Naive B cell (primary cell): ENCODE measurements around the gene MCAT. TPM values are rescaled to one million over a fixed set of nuclear protein-coding genes. Genes with fewer than 3 reads are reported as not detected.

Source experiments
- ATAC-seq, 2 donors: fragments of 150-1000 bp; cut with Tn5 transposase; 2 replicates each; pipeline ENCODE4 v1.10.0; 2021; ENCODE audit warnings: low read depth in 2 of 2, mild to moderate bottlenecking in 2 of 2, moderate library complexity in 2 of 2
- DNase-seq: peaks from one replicate; pipeline ENCODE4 v3.0.0; 2022
- H3K27ac Mint-ChIP-seq, 6 donors: one replicate each; pipeline ENCODE4 v1.8.0; 2020 to 2022; ENCODE audit warnings: mild to moderate bottlenecking in 6 of 6, mixed read lengths in 6 of 6, moderate library complexity in 5 of 6, inconsistent platforms in 2 of 6
- H3K27me3 Mint-ChIP-seq, 3 donors: one replicate each; pipeline ENCODE4 v1.8.0; 2021 to 2022; ENCODE audit warnings: mixed read lengths in 3 of 3, mild to moderate bottlenecking in 1 of 3
- H3K36me3 Mint-ChIP-seq, 2 donors: one replicate each; pipeline ENCODE4 v1.8.0; 2020 to 2022; ENCODE audit warnings: mixed read lengths in 2 of 2, inconsistent platforms in 1 of 2, mild to moderate bottlenecking in 1 of 2
- H3K4me1 Mint-ChIP-seq, 3 donors: one replicate each; pipeline ENCODE4 v1.8.0; 2020 to 2022; ENCODE audit warnings: mixed read lengths in 3 of 3, inconsistent platforms in 1 of 3, mild to moderate bottlenecking in 1 of 3, moderate library complexity in 1 of 3
- H3K4me3 Mint-ChIP-seq, 8 donors: one replicate each; pipeline ENCODE4 v1.8.0; 2020 to 2022; ENCODE audit warnings: mild to moderate bottlenecking in 8 of 8, mixed read lengths in 8 of 8, moderate library complexity in 8 of 8, inconsistent platforms in 2 of 8
- H3K9me3 Mint-ChIP-seq, 7 donors: one replicate each; pipeline ENCODE4 v1.8.0; 2020 to 2022; ENCODE audit warnings: mixed read lengths in 7 of 7, mild to moderate bottlenecking in 5 of 7, inconsistent platforms in 2 of 7, moderate library complexity in 1 of 7
- polyA plus RNA-seq, 6 donors: library from polyadenylated mRNA; unstranded; fragments of 300-500 nt; fragmentation: Illumina TruSeq; gene quantifications; one replicate each; pipeline ENCODE4 v1.2.3, GENCODE V29; 2021; ENCODE audit warnings: low read depth in 6 of 6

MCAT gene
- polyA plus RNA-seq, 6 donors from 2014 or later, result 6.1 to 11.4 (median 7.6) TPM

- H3K4me3 Mint-ChIP-seq, result peak overlapping the region in 1 of 8 donors; percentile 45
- peaks cover 0 to 7% of the 10 kb centered on the region in 2 donors for H3K36me3 Mint-ChIP-seq
- DNase-seq (no peak), ATAC-seq (no peak)
- peaks cover 0 to 9% (median 3%) of the 10 kb centered on the region in 3 donors for H3K4me1 Mint-ChIP-seq
- H3K9me3 Mint-ChIP-seq, result peaks cover 0 to 15% (median 9%) of the 10 kb centered on the region in 7 donors
- H3K27me3 Mint-ChIP-seq, result peaks cover 0 to 26% (median 15%) of the 10 kb centered on the region in 3 donors
- H3K27ac Mint-ChIP-seq, result no peak overlapping the region
These were observed 43.0 kb downstream of the MCAT start for GRCh38 chr22:43100225-43100624.

GRCh38 chr22:43099095-43099494, 44.1 kb downstream of the MCAT start:
- Mint-ChIP-seq H3K9me3 (peaks cover 0 to 15% (median 9%) of the 10 kb centered on the region in 7 donors), H3K27me3 (peaks cover 0 to 20% (median 10%) of the 10 kb centered on the region in 3 donors), H3K36me3 (peaks cover 0 to 7% of the 10 kb centered on the region in 2 donors), H3K4me1 (peaks cover 0 to 8% (median 2%) of the 10 kb centered on the region in 3 donors), H3K4me3 (no peak overlapping the region), H3K27ac (no peak overlapping the region)
- DNase-seq (no peak), ATAC-seq (no peak)

DNA sequence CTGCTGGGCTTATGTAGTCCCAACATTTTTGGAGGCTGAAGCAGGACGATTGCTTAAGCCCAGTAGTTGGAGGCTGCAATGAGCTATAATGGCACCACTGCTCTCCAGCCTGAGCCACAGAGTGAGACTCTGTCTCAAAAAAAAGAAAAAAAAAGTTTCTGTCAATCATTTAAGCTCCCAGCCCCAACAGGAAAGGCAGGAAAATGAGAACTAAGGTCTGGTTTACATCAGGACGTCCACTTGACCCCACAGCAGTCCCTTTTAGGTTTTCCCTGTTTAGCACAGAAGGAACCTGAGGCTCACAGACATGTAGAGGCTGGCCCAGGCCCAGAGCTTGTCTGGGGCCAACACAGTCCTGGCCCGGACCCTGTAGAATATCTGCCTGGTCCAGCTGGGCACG, 44.8 kb downstream of the MCAT start:
- Mint-ChIP-seq H3K27ac (no peak overlapping the region), H3K4me3 (no peak overlapping the region), H3K36me3 (peaks cover 0 to 7% of the 10 kb centered on the region in 2 donors), H3K9me3 (peaks cover 0 to 15% (median 9%) of the 10 kb centered on the region in 7 donors), H3K4me1 (peaks cover 0 to under 1% (median 0%) of the 10 kb centered on the region in 3 donors), H3K27me3 (peaks cover 0 to 13% (median 4%) of the 10 kb centered on the region in 3 donors)
- ATAC-seq (no peak), DNase-seq (no peak)

- ATAC-seq (no peak), DNase-seq (no peak)
- Mint-ChIP-seq H3K4me3 (no peak overlapping the region), H3K27ac (no peak overlapping the region), H3K4me1 (peaks cover 0 to 5% (median 0%) of the 10 kb centered on the region in 3 donors), H3K9me3 (peaks cover 0 to 15% (median 9%) of the 10 kb centered on the region in 7 donors), H3K27me3 (peaks cover 0 to 6% (median 0%) of the 10 kb centered on the region in 3 donors), H3K36me3 (peaks cover 0 to 7% of the 10 kb centered on the region in 2 donors)
These were observed 46.8 kb downstream of the MCAT start for GRCh38 chr22:43096420-43096819.

GRCh38 chr22:43094551-43094950, 48.6 kb downstream of the MCAT start:
- Mint-ChIP-seq H3K27me3 (no peaks in the 10 kb centered on the region), H3K9me3 (peaks cover 0 to 15% (median 9%) of the 10 kb centered on the region in 7 donors)
- no peak for DNase-seq

GRCh38 chr22:43094085-43094484, 49.1 kb downstream of the MCAT start:
- H3K36me3 Mint-ChIP-seq, result peaks cover 0 to 7% of the 10 kb centered on the region in 2 donors
- ATAC-seq (no peak), DNase-seq (no peak)
- H3K4me3 Mint-ChIP-seq, result peak overlapping the region in 1 of 8 donors; percentile 49
- no peak overlapping the region for H3K27ac Mint-ChIP-seq
- H3K9me3 Mint-ChIP-seq, result peaks cover 0 to 15% (median 9%) of the 10 kb centered on the region in 7 donors
- H3K27me3 Mint-ChIP-seq, result no peaks in the 10 kb centered on the region
- H3K4me1 Mint-ChIP-seq, result peaks cover 3 to 11% (median 5%) of the 10 kb centered on the region in 3 donors

More at GRCh38 chr22:43094551-43094950, 48.6 kb downstream of the MCAT start:
- Mint-ChIP-seq H3K4me3 (peak overlapping the region in 1 of 8 donors; percentile 35), H3K36me3 (peaks cover 0 to 7% of the 10 kb centered on the region in 2 donors), H3K4me1 (peaks cover 0 to 11% (median under 1%) of the 10 kb centered on the region in 3 donors), H3K27ac (no peak overlapping the region)
- ATAC-seq, result no peak

GRCh38 chr22:43092085-43092484, 51.1 kb downstream of the MCAT start:
- no peak overlapping the region for H3K27ac Mint-ChIP-seq
- H3K36me3 Mint-ChIP-seq, result peaks cover 0 to 7% of the 10 kb centered on the region in 2 donors
- H3K4me1 Mint-ChIP-seq, result peaks cover 9 to 18% (median 12%) of the 10 kb centered on the region in 3 donors
- H3K4me3 Mint-ChIP-seq, result peak overlapping the region in 1 of 8 donors; percentile 27
- H3K27me3 Mint-ChIP-seq, result no peaks in the 10 kb centered on the region
- DNase-seq, result no peak
- ATAC-seq, result no peak
- peaks cover 0 to 15% (median 9%) of the 10 kb centered on the region in 7 donors for H3K9me3 Mint-ChIP-seq

- Mint-ChIP-seq H3K27ac (peak overlapping the region in 1 of 6 donors; percentile 42), H3K4me1 (peaks cover 12 to 22% (median 17%) of the 10 kb centered on the region in 3 donors), H3K36me3 (peaks cover under 1 to 4% of the 10 kb centered on the region in 2 donors), H3K27me3 (no peaks in the 10 kb centered on the region), H3K9me3 (no peaks in the 10 kb centered on the region), H3K4me3 (peak overlapping the region; percentile 38 to 86 (median 65))
- ATAC-seq (peak; percentile 20 to 23), DNase-seq (peak; percentile 30)
These were observed 52.9 kb downstream of the MCAT start for GRCh38 chr22:43090130-43090789.

- DNase-seq (peak; percentile 84), ATAC-seq (peak; percentile 93 to 94)
- Mint-ChIP-seq H3K4me1 (peaks cover 12 to 22% (median 17%) of the 10 kb centered on the region in 3 donors), H3K9me3 (no peaks in the 10 kb centered on the region), H3K27me3 (no peaks in the 10 kb centered on the region), H3K27ac (peak within 1 kb of the TSS in 5 of 6 donors; percentile 49 to 69 (median 59)), H3K4me3 (peak within 1 kb of the TSS; percentile 87 to 93 (median 88)), H3K36me3 (peaks cover 0 to 6% of the 10 kb centered on the region in 2 donors)
These were observed 54.0 kb downstream of the MCAT start, which contains the start of gene TTLL1 for GRCh38 chr22:43088984-43089717. TSS of gene TTLL1 (minus strand) at chr22:43089391. CDS start at chr22:43075586, 13,805 bp downstream.

DNA sequence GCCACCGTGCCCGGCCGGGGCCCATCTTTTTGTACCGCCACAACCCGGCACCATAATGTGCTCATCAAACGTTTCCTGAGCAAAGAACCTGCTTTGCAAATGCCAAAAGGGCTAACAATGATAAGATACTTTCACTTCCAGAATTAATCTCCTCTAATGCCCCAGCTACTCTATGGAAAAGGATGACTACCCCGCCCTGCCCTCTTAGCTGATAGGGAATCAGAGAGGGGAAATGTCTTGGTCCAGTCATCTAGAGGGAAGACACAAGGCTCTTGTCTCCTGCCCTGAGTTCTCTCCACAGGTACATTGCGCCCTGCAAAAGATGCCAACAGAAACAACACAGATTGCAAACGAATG, 54.6 kb downstream of the MCAT start:
- Mint-ChIP-seq H3K4me1 (peaks cover 12 to 22% (median 17%) of the 10 kb centered on the region in 3 donors), H3K4me3 (peak overlapping the region; percentile 87 to 93 (median 88))
- DNase-seq, result no peak

GRCh38 chr22:43085658-43086606, 57.3 kb downstream of the MCAT start:
- H3K27ac Mint-ChIP-seq, result peak overlapping the region in 1 of 6 donors; percentile 12
- H3K27me3 Mint-ChIP-seq, result no peaks in the 10 kb centered on the region
- H3K4me1 Mint-ChIP-seq, result peaks cover 12 to 17% (median 17%) of the 10 kb centered on the region in 3 donors
- H3K36me3 Mint-ChIP-seq, result peaks cover 0 to 6% of the 10 kb centered on the region in 2 donors
- H3K9me3 Mint-ChIP-seq, result no peaks in the 10 kb centered on the region
- ATAC-seq (no peak), DNase-seq (no peak)
- H3K4me3 Mint-ChIP-seq, result peak overlapping the region in 4 of 8 donors; percentile 5 to 63 (median 52)

More for the DNA sequence above, 54.6 kb downstream of the MCAT start:
- no peak for ATAC-seq
- no peaks in the 10 kb centered on the region for H3K27me3 Mint-ChIP-seq
- H3K27ac Mint-ChIP-seq, result peak overlapping the region in 3 of 6 donors; percentile 16 to 50 (median 49)
- peaks cover 0 to 6% of the 10 kb centered on the region in 2 donors for H3K36me3 Mint-ChIP-seq
- no peaks in the 10 kb centered on the region for H3K9me3 Mint-ChIP-seq
